Pulmonary artery endothelial cell (primary cell): ENCODE results near the gene KLHL18. TPM values are rescaled to one million over a fixed set of nuclear protein-coding genes. Genes with fewer than 3 reads are reported as not detected.

ENCODE experiments used
- DNase-seq: peaks from one replicate; pipeline ENCODE4 v3.0.0-alpha.2; 2011; ENCODE audit warnings: low read depth, low spot score
- total RNA-seq: library from RNA; depleted of rRNA; stranded (reverse); fragments of >200 nt; gene quantifications from 2 replicates; pipeline ENCODE4 v1.2.3, GENCODE V29; 2014

Gene KLHL18
- total RNA-seq, 1 donor from 2014 or later: 31.9 TPM

DNA sequence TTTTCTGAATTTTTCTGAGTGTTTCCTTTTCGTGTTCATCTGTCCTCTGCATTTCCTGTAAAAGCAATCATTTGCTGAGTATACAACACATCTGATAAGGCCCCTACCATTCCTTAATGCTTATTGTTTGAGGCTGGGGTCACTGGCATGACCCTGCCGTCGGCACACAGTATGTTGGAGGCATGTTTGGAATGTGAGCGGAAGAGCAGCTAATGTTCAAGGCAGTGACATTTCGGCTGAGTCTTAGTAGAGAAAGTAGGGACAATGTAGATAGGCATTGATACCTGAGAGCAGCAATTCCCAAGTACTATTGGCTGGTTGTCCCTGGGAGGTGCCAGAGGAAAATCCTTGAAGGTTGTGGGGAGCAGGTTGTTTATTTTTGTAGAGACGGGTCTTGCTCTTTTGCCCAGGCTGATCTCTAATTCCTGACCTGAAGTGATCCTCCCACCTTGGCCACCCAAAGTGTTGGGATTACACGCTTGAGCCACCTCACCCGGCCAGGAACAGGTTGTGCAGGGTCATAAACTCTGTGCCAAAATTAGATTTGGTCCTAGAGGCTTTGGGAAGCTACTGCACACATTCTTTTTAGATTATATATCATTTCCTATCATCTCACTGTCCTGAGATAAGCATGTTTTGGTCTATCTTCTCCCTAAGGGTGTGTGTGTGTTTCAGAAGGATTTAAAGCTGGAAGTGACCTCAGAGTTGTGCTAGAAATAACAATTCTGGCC, 111.6 kb downstream of the KLHL18 start:
- DNase-seq: peak; percentile 74

DNA sequence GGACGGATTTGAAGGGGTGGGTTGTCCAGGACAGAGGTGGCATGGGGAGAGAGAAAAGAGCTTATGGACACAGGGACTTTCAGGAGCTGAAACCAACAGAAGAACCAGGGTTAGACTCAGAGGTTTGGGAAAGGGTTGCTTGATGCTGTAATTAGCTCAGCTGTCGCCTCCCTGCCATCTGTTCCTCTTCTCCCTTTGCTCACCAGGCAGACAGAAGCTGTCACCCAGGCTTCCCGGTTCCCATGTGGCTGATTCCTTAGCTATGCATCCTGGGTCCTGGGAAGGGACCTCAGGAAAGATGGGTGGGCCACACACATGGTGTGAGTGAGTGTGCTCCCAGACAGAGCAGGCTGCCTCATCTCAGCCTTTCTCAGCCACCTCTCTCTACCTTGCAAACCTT, 112.1 kb downstream of the KLHL18 start:
- no peak for DNase-seq

Other genes with a start within 250 kb of the KLHL18 start
- 24.7 and 30.7 TPM in 2 replicates for gene SETD2, start 118.8 kb upstream of the KLHL18 start, total RNA-seq
- 10.0 and 11.7 TPM in 2 replicates for gene KIF9, start 145 bp upstream of the KLHL18 start, total RNA-seq
- gene PTPN23, start 98.1 kb downstream of the KLHL18 start, total RNA-seq: 11.6 and 15.6 TPM in 2 replicates
- 44.4 and 69.7 TPM in 2 replicates for gene SCAP, start 193.0 kb downstream of the KLHL18 start, total RNA-seq
- 33.8 and 36.8 TPM in 2 replicates for gene ELP6, start 230.8 kb downstream of the KLHL18 start, total RNA-seq